ENCODE results near the gene RNF166. TPM values are rescaled to one million over a fixed set of nuclear protein-coding genes. Genes with fewer than 3 reads are reported as not detected.

Gene RNF166
- total RNA-seq, 1 donor from 2014 or later, result 31.3 TPM

GRCh38 chr16:88695218-88695617 lies 11.0 kb downstream of the RNF166 start:
- H3K27ac Mint-ChIP-seq (ENCODE audit: unreplicated experiment), result no peak overlapping the region
- no peak overlapping the region for H3K4me3 Mint-ChIP-seq
- no peak for DNase-seq (ENCODE audit: low read depth, low spot score)
- peaks cover 11% of the 10 kb centered on the region for H3K27me3 Mint-ChIP-seq (ENCODE audit: low read depth)
- no peaks in the 10 kb centered on the region for H3K36me3 Mint-ChIP-seq (ENCODE audit: low read depth)
- no peak for TF ChIP-seq CTCF (conservative IDR thresholded peaks at IDR 0.05)
- no peaks in the 10 kb centered on the region for H3K9me3 Mint-ChIP-seq
- no peaks in the 10 kb centered on the region for H3K4me1 Mint-ChIP-seq

- H3K4me3 Mint-ChIP-seq, result no peak overlapping the region
- no peak for TF ChIP-seq CTCF (conservative IDR thresholded peaks at IDR 0.05)
- H3K27me3 Mint-ChIP-seq (ENCODE audit: low read depth), result peaks cover 15% of the 10 kb centered on the region
- no peaks in the 10 kb centered on the region for H3K36me3 Mint-ChIP-seq (ENCODE audit: low read depth)
- no peak overlapping the region for H3K27ac Mint-ChIP-seq (ENCODE audit: unreplicated experiment)
- H3K4me1 Mint-ChIP-seq, result no peaks in the 10 kb centered on the region
- DNase-seq (ENCODE audit: low read depth, low spot score), result no peak
- H3K9me3 Mint-ChIP-seq, result no peaks in the 10 kb centered on the region
Measured at GRCh38 chr16:88694221-88695087, 11.8 kb downstream of the RNF166 start.

GRCh38 chr16:88693420-88694177 lies 12.6 kb downstream of the RNF166 start:
- H3K4me3 Mint-ChIP-seq, result no peak overlapping the region
- H3K36me3 Mint-ChIP-seq (ENCODE audit: low read depth), result no peaks in the 10 kb centered on the region
- H3K4me1 Mint-ChIP-seq, result no peaks in the 10 kb centered on the region
- no peaks in the 10 kb centered on the region for H3K9me3 Mint-ChIP-seq
- peaks cover 23% of the 10 kb centered on the region for H3K27me3 Mint-ChIP-seq (ENCODE audit: low read depth)
- H3K27ac Mint-ChIP-seq (ENCODE audit: unreplicated experiment), result no peak overlapping the region
- no peak for TF ChIP-seq CTCF (conservative IDR thresholded peaks at IDR 0.05)
- no peak for DNase-seq (ENCODE audit: low read depth, low spot score)

- Mint-ChIP-seq H3K9me3 (no peaks in the 10 kb centered on the region), H3K4me3 (no peak overlapping the region), H3K4me1 (no peaks in the 10 kb centered on the region), H3K36me3 (ENCODE audit: low read depth) (no peaks in the 10 kb centered on the region), H3K27me3 (ENCODE audit: low read depth) (peaks cover 31% of the 10 kb centered on the region), H3K27ac (ENCODE audit: unreplicated experiment) (no peak overlapping the region)
- no peak for DNase-seq (ENCODE audit: low read depth, low spot score)
- TF ChIP-seq CTCF (conservative IDR thresholded peaks at IDR 0.05), result no peak
Measured at GRCh38 chr16:88692861-88693260, 13.3 kb downstream of the RNF166 start.

- Mint-ChIP-seq H3K36me3 (ENCODE audit: low read depth) (no peaks in the 10 kb centered on the region), H3K4me1 (no peaks in the 10 kb centered on the region), H3K27ac (ENCODE audit: unreplicated experiment) (no peak overlapping the region), H3K9me3 (no peaks in the 10 kb centered on the region), H3K27me3 (ENCODE audit: low read depth) (peaks cover 38% of the 10 kb centered on the region), H3K4me3 (no peak overlapping the region)
- no peak for DNase-seq (ENCODE audit: low read depth, low spot score)
- TF ChIP-seq CTCF (conservative IDR thresholded peaks at IDR 0.05), result no peak
Measured at GRCh38 chr16:88691924-88692560, 14.2 kb downstream of the RNF166 start.
